Heart left ventricle (tissue), 16 donors: Measurements from ENCODE around the gene WWTR1. TPM values are rescaled to one million over a fixed set of nuclear protein-coding genes. Genes with fewer than 3 reads are reported as not detected.

Experiments
- ATAC-seq, 4 donors: fragments of 200-7000 bp; cut with Tn5 transposase; one replicate each; pipeline ENCODE4 v1.9.1; 2020 to 2022; ENCODE audit warnings: moderate library complexity in 4 of 4, mild to moderate bottlenecking in 3 of 4, moderate number of reproducible peaks in 1 of 4
- DNase-seq, 5 donors: peaks; one replicate each; pipeline ENCODE4 v3.0.0-alpha.2; 2020
- H3K27ac ChIP-seq, 12 donors: fragments of 200-600 bp; sonication (generic) in 4 of 12; one replicate each; pipeline versions ENCODE4 v1.5.0 to v1.8.0; 2016 to 2022; ENCODE audit warnings: mild to moderate bottlenecking in 2 of 12
- H3K27me3 ChIP-seq, 9 donors: fragments of 200-600 bp; sonication (generic) in 2 of 9; one replicate each; pipeline versions ENCODE4 v1.5.1 to v1.8.0; 2016 to 2022; ENCODE audit warnings: mild to moderate bottlenecking in 3 of 9
- H3K36me3 ChIP-seq, 9 donors: fragments of 200-600 bp; sonication (generic) in 2 of 9; one replicate each; pipeline versions ENCODE4 v1.5.0 to v1.8.0; 2018 to 2022; ENCODE audit warnings: mild to moderate bottlenecking in 2 of 9
- H3K4me1 ChIP-seq, 12 donors: fragments of 200-600 bp; sonication (generic) in 4 of 12; one replicate each; pipeline versions ENCODE4 v1.5.0 to v1.8.0; 2016 to 2022; ENCODE audit warnings: mild to moderate bottlenecking in 3 of 12
- H3K4me3 ChIP-seq, 12 donors: fragments of 200-600 bp; sonication (generic) in 4 of 12; one replicate each; pipeline versions ENCODE4 v1.5.0 to v1.8.0; 2017 to 2022; ENCODE audit warnings: mild to moderate bottlenecking in 9 of 12, moderate library complexity in 4 of 12
- H3K9me3 ChIP-seq, 12 donors: fragments of 200-600 bp; sonication (generic) in 4 of 12; one replicate each; pipeline versions ENCODE4 v1.5.0 to v1.8.0; 2016 to 2022; ENCODE audit warnings: mild to moderate bottlenecking in 1 of 12
- CTCF ChIP-seq, 12 donors: fragments of 200-600 bp; sonication (generic) in 4 of 12; IDR thresholded peaks; one replicate each; pipeline versions ENCODE4 v1.5.0 to v1.8.0; 2018 to 2022; ENCODE audit warnings: antibody characterized with exemption in 12 of 12, mild to moderate bottlenecking in 5 of 12
- POLR2A ChIP-seq, 2 donors: fragments of 450-650 bp; IDR thresholded peaks; one replicate each; pipeline ENCODE4 v1.6.1; 2017; ENCODE audit warnings: antibody characterized with exemption in 2 of 2, mild to moderate bottlenecking in 2 of 2, moderate library complexity in 2 of 2
- WGBS, 4 donors: extraction: QIAGEN DNeasy Blood & Tissue Kit in 2 of 4; methylation state at CpG; one replicate each; pipeline versions ENCODE4 v1.1.5 to v1.1.7; 2013 to 2018; 5-methylcytosine and 5-hydroxymethylcytosine counted together
- intact Hi-C, 10 donors: fragments of 100-400 bp; cut with DNase I; formaldehyde crosslinking; loops; one replicate each; pipeline versions ENCODE4 v1.11.1 to v1.14.2; 2022
- polyA plus RNA-seq, 2 donors: library from polyadenylated mRNA; stranded (reverse); fragments of 200-250 nt; gene quantifications; one replicate each; pipeline ENCODE4 v1.2.3, GENCODE V29; 2013
- total RNA-seq, 9 donors: library from RNA; depleted of rRNA in 2 of 9; stranded (reverse); fragments of >200 nt in 2 of 9; fragmentation: NEBNext Ultra II Directional in 3 of 9; extraction: Animal tissue kit (Norgen Biotek cat#: 25700) in 3 of 9; gene quantifications; one replicate each; pipeline versions ENCODE4 v1.1.0 to v1.2.4, GENCODE V29; 2016 to 2023
- donor health status: ischemic (EF 13 %, LVEDD 7.1; RV severe dilation, severe dysfunction).
- donor health status: healthy with polysubstance abuse.
- donor health status: DM: no; HTN: yes; CAD: no.
- donor health status: DM: no; HTN: no; CAD: no.
- donor health status: ischemic (EF 25% LVEDD 6.9; RV normal size, moderate dysfunction).
- donor health status: ischemic (EF 25% LVEDD 5.7; RV mildly dilated, moderate dysfunction).
- donor health status: healthy.
- donor health status: DM: yes; HTN: yes; CAD: no.
- donor health status: ischemic (EF 35%, LVEDD 5.7; RV mildly dilated, moderate dysfunction).
- donor health status: nonischemic (EF 11% LVEDD 7.7; RV severe dilation, severe dysfunction).
- donor health status: DM: yes; HTN: yes; CAD: no.
- donor health status: PGD.
- donor health status: ischemic (EF 29% LVEDD 5.4; RV normal size, mild dysfunction).
- donor health status: nonischemic (EF 23%, LVEDD 6.1; RV moderate dilation, normal function).

Gene WWTR1
- total and polyA plus RNA-seq, 11 donors = 14.5 to 71.7 (median 41.2) TPM

- H3K27ac ChIP-seq = peak overlapping the region in 5 of 12 donors; percentile 9 to 33 (median 26)
- DNase-seq (no peak), ATAC-seq (peak in 1 of 4 donors; percentile 21)
- intact Hi-C loops = loop anchor here in 2 of 10 donors (2.0 to 5.0 kb wide), 4 partner anchors 39 to 151 kb away; partner anchors contain the start of gene WWTR1 (in 1 of the 2)
- WGBS, 4 donors = 65 to 77% (median 73%) methylated on average over 6 of the region's 6 CpGs
- peaks cover 0 to 22% (median 0%) of the 10 kb centered on the region in 9 donors for H3K36me3 ChIP-seq
- TF ChIP-seq POLR2A (IDR thresholded peaks at IDR 0.05) (no peak), CTCF (IDR thresholded peaks at IDR 0.05) (no peak)
- no peaks in the 10 kb centered on the region for H3K9me3 ChIP-seq
- no peak overlapping the region for H3K4me3 ChIP-seq
- H3K4me1 ChIP-seq = peaks cover 0 to 69% (median 24%) of the 10 kb centered on the region in 12 donors
- H3K27me3 ChIP-seq = no peaks in the 10 kb centered on the region
Observed at GRCh38 chr3:149566292-149566975, 91.4 kb downstream of the WWTR1 start.

- intact Hi-C loops = no loop called here
- no peak overlapping the region for H3K27ac ChIP-seq
- H3K4me1 ChIP-seq = peaks cover 0 to 67% (median 25%) of the 10 kb centered on the region in 12 donors
- TF ChIP-seq POLR2A (IDR thresholded peaks at IDR 0.05) = no peak
- no peak for TF ChIP-seq CTCF (IDR thresholded peaks at IDR 0.05)
- no peaks in the 10 kb centered on the region for H3K9me3 ChIP-seq
- peaks cover 0 to 2% (median 0%) of the 10 kb centered on the region in 9 donors for H3K36me3 ChIP-seq
- ATAC-seq = no peak
- DNase-seq = no peak
- H3K4me3 ChIP-seq = no peak overlapping the region
- H3K27me3 ChIP-seq = no peaks in the 10 kb centered on the region
- 97 to 100% (median 100%) methylated on average over 2 of the region's 2 CpGs for WGBS, 4 donors
Observed at GRCh38 chr3:149564079-149564478, 93.7 kb downstream of the WWTR1 start.

GRCh38 chr3:149563114-149563513 lies 94.7 kb downstream of the WWTR1 start:
- Histone ChIP-seq H3K27ac (no peak overlapping the region), H3K4me3 (no peak overlapping the region), H3K36me3 (no peaks in the 10 kb centered on the region), H3K27me3 (no peaks in the 10 kb centered on the region), H3K9me3 (no peaks in the 10 kb centered on the region), H3K4me1 (peaks cover 0 to 74% (median 29%) of the 10 kb centered on the region in 12 donors)
- no peak for TF ChIP-seq CTCF (IDR thresholded peaks at IDR 0.05)
- no peak for TF ChIP-seq POLR2A (IDR thresholded peaks at IDR 0.05)
- 85 to 95% (median 89%) methylated on average over 5 of the region's 5 CpGs for WGBS, 4 donors
- intact Hi-C loops = no loop called here
- ATAC-seq (no peak), DNase-seq (no peak)

GRCh38 chr3:149560617-149561016 lies 97.2 kb downstream of the WWTR1 start:
- intact Hi-C loops = no loop called here
- DNase-seq (no peak), ATAC-seq (no peak)
- Histone ChIP-seq H3K27ac (peak overlapping the region in 1 of 12 donors; percentile 7), H3K27me3 (no peaks in the 10 kb centered on the region), H3K4me1 (peaks cover 0 to 75% (median 27%) of the 10 kb centered on the region in 12 donors), H3K4me3 (no peak overlapping the region), H3K36me3 (no peaks in the 10 kb centered on the region), H3K9me3 (no peaks in the 10 kb centered on the region)
- no peak for TF ChIP-seq CTCF (IDR thresholded peaks at IDR 0.05)
- TF ChIP-seq POLR2A (IDR thresholded peaks at IDR 0.05) = no peak
- WGBS, 4 donors = 87 to 93% (median 91%) methylated on average over 4 of the region's 4 CpGs
